CD4-positive, alpha-beta T cell treated with Interleukin-4 for 1 hour (primary cell): ENCODE measurements around the gene STOML1.

ENCODE experiments used
- DNase-seq, 2 donors: peaks; one replicate each; pipeline ENCODE4 v3.0.0-alpha.2; 2020 to 2022

Gene STOML1

DNA sequence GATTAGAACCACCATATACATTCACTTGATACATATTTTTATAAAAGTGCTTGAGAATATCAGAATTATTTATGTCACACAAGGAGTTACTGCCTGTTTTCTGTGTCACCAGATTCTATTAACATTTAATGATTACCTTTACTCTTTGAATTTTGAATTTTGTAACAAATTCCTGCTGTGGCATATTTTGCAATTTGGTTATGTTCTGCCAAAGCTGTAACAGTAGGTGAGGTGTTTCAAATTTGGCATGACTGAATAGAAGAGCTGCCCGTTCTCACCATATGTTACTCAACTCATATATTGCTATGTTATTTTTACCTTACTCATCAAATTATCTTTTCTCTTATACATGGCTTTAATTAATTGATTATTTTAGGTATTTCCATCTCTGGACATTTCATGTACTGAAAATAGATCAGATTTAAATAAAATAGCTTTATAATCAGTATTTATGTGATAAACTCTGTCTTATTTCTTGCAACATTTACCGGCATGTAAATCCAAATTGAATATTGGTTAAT, 21.3 kb upstream of the STOML1 start:
- DNase-seq, result no peak

DNA sequence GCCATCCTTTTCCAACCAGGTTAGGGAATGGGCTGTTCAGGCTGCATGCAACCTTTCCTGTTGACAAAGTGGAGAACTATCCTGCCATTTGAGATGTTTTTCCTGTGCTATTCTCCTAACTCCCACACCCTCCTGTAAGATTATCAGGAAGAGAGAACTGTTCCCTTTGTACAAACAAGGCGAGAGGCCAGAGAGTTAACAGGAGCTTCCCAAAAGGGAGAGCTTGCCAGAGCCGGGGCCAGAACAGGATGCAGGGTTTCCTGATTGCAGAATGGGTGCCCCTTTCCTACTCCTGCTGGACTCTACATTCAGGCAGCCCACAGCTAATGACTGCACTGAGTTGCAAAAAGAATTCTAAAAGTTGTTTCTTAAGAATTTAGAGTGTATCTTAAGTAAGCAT, 19.5 kb upstream of the STOML1 start:
- no peak for DNase-seq

DNA sequence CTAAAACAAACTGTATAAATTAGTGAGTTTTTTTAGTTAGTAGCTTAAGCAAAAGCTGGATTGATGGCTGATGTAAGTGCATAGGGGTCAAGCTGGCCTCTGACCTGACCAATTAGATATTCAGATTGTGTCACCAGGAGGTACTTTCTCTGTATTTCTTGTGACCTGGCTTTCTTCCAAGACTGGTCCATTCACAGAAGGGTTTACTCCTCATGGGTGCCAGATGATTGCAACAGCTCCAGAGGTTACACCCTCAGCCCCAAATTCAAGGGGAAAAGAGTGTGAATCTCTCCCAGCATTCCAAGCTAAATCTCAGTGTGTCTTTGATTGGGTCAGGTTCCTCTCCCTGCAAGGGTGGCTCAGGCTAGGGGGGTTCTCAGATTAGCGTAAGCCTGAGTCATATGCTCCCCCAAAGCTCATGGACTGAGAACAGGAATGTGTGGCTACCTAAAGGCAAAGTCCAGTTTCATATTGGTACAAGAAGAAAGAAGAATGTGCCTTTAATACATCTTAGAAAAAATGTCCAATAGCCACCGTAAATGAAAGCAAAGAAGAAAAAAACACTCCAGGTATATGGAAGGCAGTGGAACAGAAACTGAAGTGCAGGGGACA, 18.9 kb upstream of the STOML1 start:
- no peak for DNase-seq

DNA sequence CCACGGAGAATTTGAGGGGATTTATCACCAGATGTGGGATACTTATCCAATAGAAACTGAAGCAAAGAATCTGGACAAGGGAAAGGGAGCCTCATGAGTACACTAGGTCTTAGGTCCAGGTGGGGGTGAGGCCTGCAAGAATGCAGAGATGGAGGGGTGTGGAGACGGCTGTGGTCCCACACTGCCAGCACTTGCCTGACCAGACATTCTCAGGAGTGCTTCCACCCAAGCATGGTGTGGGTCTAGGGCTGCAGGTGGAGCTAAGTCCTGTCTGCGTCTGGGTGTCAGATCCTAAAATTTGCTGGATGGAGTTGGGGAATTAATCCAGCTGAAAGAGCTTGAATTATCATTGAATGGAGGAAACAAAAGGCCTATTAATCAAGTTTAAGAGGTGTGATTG, 16.8 kb upstream of the STOML1 start:
- DNase-seq, result no peak

DNA sequence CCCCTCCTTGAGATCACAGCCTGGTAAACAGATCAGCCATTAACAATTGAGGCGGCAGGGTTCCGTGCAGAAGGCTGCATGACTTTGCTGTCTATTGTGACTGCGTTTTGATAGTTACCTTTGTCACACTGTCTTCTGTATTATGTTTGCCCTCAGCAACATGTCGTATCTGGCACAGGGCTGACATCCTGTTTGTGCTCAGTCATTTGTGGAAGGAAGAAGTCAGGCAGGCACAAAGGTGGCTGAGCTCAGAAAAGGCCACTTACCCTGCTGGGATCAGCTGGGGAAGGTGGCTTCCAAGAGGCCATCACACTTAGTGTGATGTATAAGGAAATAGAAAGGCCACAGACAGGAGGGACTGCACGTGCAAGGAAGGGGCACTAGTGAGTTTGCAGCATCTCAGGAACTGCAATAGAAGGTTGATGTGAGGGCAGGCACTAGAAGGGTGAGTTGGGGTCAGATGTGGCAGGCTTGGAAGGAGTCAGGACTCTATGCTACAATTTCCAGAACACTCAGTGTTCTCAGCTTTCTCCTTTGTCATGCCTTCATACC, 15.8 kb upstream of the STOML1 start:
- no peak for DNase-seq

DNA sequence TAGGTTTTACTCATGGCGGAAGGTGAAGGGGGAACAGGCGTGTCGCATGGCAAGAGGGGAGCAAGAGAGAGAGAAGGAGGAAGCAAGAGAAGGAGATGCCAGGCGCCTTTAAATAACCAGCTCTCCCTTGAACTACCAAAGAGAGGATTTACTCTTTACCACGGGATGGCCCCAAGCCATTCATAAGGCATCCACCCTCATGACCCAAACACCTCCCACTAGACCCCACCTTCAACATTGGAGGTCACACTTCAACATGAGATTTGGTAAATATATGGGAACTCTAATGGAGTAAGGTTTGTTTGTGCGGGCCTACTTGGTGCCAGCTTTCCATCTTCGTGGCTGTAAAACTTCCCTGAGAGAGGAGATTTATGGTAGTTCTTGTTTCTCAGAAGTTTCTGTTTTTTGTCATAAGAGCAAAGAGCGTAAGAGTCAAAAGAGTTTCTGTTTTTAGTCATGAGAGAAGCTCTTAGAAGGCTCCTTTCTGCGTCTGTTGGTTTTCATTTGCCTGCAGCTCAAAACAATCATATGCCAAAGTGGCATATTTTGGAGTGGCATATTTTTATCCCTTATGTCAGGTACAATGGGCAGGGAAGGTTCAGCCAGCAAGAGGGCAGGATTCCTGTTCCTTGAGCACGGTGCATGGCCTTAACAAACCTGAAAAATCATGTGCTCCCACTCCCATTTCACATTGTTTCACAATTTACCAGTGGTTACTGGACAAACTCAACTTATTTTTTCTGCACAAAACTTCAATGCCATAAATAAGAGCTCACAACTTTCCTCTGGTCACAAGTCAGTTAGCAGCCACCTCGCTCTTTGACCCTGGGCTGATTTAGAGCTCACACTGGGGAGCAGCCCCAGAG, 14.9 kb upstream of the STOML1 start:
- no peak for DNase-seq

DNA sequence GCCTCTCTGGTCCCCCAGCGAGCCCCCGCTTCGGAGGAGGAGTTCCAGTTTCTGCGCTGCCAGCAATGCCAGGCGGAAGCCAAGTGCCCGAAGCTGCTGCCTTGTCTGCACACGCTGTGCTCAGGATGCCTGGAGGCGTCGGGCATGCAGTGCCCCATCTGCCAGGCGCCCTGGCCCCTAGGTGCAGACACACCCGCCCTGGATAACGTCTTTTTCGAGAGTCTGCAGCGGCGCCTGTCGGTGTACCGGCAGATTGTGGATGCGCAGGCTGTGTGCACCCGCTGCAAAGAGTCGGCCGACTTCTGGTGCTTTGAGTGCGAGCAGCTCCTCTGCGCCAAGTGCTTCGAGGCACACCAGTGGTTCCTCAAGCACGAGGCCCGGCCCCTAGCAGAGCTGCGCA, 5.9 kb upstream of the STOML1 start:
- no peak for DNase-seq

DNA sequence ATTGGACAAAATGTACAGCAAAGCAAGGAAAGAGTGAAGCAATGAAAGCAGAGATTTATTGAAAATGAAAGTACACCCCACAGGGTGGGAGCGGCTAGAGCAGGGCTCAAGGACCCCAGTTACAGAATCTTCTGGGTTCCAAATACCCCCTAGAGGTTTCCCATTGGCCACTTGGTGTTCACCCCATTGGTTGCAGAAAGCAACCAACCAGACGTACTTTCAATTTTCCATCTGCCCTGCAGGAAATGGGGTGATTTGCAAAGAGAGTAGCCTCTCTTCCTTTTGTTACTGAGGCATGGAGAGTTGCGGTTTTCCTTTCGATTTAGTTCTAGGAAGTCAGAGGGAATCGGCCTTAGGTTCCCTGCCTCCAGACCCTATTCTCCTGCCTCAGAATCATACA, 4.8 kb upstream of the STOML1 start:
- peak in 1 of 2 donors; percentile 59 for DNase-seq

DNA sequence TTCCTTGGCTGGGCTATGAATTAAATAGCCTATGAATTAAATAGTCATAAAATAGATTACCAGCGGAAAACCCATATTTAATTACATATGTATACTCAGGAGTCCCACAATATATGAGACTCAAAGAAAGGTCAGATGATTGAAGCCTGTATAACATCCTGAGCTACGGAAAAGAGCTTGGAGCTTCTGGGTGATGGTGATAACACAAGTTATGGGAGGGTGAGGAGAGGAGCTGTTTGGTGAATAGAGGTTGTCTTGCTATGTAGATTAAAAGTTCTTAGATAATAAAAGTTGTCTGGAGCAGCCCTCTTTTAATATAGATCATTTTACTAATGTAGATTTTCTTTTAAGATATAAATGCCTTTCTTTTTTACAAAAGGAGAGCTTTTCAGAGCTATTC, 4.2 kb upstream of the STOML1 start:
- no peak for DNase-seq

DNA sequence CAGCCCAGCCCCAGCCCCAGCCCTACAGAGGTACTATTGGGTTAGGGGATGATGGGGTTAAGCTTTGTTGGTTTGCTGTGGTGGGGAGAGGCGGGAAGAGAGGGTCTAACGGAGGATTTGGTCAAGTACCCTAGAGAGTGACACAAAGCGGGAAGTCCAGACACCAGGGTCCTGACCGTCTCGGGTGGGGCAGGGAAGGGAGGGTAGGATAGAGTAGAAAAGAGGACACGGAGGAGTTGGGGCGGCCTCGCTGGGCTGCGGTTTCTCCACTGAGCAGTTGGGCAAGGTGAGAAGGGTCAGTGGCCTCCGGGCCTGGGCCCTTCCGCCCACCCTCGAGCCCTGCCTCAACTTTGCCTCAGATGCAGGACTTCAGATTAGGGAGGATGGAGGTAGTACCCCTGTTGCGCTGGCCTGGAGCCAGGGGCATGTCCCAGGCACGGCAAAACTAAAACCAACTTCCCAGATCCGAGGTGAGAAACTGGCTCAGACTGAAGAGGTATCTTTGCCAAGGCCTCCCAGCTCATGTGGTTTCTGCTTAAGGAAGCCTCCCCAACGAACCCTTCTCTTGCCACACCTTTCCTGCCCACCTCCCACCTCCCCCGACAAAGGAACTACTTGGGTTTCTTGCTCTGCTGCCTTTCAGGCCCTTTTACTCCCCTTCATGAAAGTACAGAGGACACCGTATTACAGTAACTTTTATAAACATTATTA, 3.0 kb upstream of the STOML1 start:
- peak in 1 of 2 donors; percentile 35 for DNase-seq

DNA sequence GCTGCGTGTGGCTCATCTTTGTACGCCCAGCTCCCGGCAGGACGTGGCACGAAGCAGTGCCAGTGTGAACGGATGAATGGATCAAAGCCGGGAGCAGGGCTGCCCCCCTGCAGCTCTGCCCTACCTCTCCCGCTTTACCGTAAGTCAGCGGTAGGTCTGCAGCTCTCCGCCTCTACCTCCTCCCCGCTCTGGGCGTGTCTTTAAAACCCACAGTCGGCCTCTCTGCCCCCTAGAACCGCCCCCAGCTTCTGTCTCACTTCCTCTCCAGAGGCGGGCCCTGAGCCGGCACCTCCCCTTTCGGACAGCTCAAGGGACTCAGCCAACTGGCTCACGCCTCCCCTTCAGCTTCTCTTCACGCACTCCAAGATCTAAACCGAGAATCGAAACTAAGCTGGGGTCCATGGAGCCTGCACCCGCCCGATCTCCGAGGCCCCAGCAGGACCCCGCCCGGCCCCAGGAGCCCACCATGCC, 2.4 kb upstream of the STOML1 start, which contains the start of gene PML:
Gene PML, plus strand, starts transcription at position 304 of the 471 bp plus-strand sequence. Its CDS starts 97 bp downstream, at position 401.
- DNase-seq, result peak; percentile 95 to 96

DNA sequence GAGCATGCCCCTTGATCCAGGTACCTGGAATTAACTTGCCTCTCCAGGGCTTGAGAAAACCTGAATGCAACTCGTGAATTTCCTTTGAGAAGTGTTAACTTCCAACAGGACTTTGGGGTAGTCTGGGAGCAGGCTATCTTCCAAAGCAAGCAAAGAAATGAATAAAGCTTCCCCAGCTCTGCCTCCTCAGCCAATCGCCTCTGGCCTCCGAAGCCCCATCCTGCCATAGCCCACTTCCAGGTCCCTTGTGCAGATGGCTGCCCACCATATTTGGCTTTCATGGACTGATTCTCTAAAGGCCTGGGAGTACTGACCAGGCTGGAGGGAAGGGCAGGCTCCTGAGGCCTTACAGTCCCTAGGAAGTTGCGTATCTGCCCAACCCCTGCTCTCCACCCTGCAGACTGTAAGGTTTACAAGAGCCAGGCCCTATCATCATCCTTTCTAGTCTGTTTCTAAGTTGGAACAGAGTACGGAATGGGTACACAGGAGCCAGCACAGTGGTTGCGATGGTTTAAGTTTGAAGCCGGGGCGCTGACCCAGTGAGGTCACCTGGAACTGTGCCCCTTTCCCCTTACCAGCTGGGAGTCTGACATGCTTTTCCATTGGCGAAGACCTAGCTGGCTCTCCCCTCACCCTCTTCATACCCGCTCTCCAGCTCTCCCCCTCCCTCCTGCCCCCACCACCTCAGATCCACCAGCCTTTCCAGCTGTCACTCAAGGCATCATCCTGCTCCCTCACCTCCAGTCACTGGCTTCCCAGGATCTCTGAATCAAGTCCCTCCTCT, 1.3 kb upstream of the STOML1 start:
- no peak for DNase-seq

DNA sequence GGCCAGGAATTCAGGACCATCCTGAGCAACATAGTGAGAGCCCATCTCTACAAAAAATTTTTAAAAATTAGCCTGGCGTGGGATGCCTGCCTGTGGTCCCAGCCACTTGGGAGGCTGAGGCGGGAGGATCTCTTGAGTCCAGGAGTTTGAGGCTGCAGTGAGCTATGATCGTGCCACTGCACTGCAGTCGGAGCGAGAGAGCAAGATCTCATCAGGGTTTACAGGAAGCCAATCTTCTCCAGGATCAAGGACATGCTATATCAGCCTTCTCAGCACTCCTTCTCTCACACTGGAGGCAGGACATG, 451 bp upstream of the STOML1 start:
- no peak for DNase-seq

DNA sequence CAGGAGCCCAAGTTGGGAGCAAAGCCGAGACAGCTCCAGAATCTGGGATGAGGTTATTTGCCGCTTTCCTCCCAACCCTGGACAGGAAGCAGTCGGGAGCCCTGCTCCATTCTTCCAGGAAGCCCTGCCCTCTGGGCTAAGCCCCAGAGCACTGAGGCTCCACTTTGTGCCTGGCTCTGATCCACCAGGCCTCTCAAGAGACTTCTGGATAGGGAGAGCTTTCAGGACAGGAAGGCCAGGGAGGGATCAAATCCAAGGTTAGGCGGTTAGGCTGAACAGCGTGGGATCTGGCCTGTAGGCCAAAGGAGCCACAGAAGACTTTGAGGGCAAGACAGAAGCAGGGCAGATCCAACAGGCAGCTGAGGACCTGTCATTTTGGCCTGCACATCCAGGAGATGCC, 835 bp downstream of the STOML1 start:
- no peak for DNase-seq

DNA sequence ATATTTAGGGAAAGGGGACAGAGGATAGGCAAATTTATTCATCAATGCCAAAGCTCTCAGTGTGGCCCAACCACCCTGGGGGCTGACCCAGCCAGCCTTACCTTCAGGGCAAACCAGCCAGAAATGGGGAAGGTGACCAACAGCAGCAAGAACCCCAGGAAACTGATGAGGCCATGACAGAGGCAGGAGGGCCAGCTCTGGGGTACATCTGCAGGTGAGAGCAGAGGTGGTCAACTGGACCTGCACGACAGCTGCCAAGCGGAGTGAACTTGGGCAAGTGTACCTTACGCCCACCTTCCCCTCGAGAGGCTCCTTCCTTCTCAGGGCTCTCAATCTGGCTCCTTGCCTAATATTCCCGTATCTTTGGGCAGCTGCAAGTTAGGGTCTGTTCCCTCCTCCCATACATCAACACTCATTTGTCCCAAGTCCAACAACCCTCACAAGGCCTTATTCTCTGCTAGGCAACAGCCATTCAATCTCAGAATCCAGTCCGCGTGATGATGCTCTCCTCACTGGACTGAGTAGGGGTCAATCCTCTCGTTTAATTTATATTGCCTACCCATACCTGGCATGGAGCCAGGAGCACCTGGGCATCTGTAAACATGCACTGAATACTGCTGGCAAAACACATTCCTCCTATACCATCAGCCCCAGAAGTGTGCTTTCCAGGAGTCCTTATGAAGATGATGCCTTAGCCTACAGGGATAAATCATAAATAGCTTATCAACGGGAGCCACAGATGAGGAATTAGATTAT, 1.7 kb downstream of the STOML1 start:
- DNase-seq, result no peak

DNA sequence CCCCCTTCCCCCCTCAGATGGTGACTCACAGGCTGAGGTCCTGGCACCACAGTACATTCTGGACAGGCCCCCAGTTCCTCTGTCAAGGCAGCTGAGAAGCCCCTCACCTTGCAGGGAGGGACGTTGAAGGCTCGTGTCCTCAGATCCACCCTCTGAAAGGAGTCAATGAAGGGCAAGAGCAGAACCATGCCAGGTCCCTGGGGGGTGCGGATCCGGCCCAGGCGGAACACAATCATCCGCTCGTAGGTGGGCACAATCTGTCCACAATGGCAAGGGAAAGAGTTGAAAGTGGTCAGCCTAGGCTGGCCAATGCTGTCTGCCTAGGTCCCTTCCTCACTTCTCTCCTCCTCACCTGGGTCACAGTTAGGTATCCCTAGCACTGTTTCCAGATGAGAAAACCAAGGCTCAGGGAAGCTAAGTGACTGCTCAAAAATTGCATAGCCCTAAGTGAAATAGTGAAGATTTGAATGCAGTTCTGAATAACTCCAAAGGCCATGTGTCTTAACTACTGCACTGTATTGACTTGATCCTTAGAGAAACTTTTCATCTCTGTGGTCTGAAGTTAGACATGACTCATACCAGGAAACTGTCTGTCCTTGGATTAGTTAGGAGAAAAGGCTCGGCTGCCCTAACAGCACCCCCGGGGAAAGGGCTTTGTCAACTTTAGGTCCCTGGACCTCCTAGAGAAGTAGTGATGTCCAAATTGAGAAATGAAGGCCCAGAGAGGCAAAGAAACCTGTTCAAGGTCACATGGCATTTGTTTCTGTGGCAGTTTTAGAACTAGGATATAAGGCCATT, 2.9 kb downstream of the STOML1 start:
- DNase-seq, result no peak

DNA sequence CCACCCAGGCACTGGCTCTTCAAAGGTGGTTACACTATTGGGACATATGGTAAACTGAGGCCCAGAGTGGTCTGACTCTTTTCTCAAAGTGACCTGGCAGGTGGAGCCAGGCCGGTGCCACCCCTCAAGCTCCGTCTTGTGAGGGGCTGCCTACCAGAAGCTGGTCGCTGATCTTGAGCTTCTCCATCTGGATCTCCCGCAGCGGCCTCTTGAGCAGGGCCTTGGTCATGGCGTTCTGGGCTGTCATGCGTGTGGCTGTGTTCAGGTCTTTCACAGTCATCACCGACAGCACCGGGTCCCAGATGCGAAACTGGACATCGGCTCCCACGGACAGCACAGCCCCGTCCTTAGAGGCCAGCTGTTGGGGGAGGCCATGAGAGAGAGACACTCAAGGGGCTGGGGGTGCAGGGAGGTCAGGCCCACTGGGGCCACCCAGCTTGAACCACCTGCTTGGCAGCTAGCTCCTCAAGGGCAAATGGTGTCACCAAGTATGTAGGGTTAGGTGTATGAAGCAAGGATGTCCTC, 3.6 kb downstream of the STOML1 start:
- DNase-seq, result no peak

DNA sequence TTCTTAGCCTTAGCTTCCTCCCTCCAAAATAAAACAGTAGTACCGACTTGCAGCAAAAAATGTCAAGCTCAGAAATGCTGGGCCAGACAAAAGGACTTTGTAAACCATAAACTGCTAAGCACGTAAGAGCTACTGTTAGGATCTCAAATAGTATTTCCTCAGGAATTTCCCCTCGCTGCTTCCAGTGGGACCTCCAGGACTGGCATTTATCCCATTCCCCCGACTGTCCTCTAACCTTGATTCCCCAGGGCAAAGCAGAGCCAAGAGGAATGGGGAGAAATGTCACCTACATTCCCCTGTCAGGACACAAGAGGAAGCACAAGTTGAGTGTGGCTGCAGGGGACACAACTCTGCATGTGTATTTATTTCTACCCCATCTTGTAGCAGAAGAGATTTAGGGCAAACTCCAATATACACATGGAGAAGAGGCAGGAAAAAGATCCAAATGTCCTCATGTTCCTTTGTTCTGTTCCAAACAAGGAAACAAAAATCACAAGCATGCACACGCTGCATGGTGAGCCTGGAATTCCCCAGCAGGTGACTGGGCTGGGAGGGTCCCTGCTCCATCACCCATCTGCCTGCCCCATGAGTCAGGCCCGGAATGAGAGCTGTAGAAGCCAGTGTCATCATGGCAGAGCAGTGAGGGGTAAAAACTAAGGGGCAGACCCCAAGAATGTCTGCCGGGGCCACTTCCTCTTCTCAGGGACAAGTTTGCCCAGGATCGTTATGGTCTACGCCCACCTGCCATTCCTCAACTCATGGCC, 4.2 kb downstream of the STOML1 start:
- no peak for DNase-seq

DNA sequence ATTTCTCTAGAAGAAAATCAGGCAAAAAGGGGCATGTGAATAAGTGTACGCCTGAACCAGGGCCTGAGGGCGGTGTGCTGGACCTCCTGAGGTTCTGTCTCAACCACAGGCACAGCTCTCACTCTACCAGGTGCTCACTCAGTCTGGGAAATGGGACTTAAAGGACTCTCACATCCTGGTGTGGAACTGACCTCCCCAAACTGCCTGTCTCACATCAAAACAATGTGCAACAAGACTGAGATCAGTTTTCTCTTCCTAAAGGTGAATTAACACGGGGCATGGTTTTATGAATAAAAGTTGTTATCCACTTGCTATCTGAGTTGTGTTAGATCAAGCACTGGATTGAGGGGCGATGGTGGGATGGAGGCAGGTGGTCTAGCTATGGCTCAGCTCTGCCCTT, 4.8 kb downstream of the STOML1 start:
- no peak for DNase-seq

DNA sequence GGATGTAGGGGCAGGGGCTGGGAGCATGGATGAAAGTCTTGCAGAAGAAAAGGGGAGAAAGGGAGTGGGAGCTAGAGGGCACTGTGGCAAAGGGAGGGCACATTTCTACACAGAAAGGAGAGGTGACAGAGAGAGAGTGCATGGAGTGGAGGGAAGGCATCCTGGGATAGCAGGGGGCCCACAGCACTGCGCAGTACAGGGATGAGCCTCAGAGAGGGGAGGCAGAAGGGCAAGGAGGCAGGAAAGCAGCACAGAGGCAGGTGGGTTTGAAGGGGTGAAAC, 5.4 kb downstream of the STOML1 start:
- DNase-seq, result no peak
